Memory B cell (primary cell): Measurements from ENCODE around the gene ABCG5.
A peak's percentile ranks its signal among the peaks of the same experiment; 100 is the strongest.

Experiments
- ATAC-seq: fragments of 150-1000 bp; cut with Tn5 transposase; 2 replicates; pipeline ENCODE4 v1.10.0; 2021; ENCODE audit warnings: low read depth, mild to moderate bottlenecking, moderate library complexity
- DNase-seq, 2 donors: peaks; one replicate each; pipeline ENCODE4 v3.0.0; 2022; ENCODE audit warnings: low spot score in 2 of 2
- H3K27ac Mint-ChIP-seq: one replicate; pipeline ENCODE4 v1.8.0; 2022; ENCODE audit warnings: mild to moderate bottlenecking, moderate library complexity, mixed read lengths
- H3K27me3 Mint-ChIP-seq: one replicate; pipeline ENCODE4 v1.8.0; 2022; ENCODE audit warnings: mixed read lengths
- H3K36me3 Mint-ChIP-seq: one replicate; pipeline ENCODE4 v1.8.0; 2022; ENCODE audit warnings: mild to moderate bottlenecking, mixed read lengths
- H3K4me1 Mint-ChIP-seq: one replicate; pipeline ENCODE4 v1.8.0; 2022; ENCODE audit warnings: mixed read lengths
- H3K4me3 Mint-ChIP-seq: one replicate; pipeline ENCODE4 v1.8.0; 2022; ENCODE audit warnings: mild to moderate bottlenecking, moderate library complexity, mixed read lengths
- H3K9me3 Mint-ChIP-seq: one replicate; pipeline ENCODE4 v1.8.0; 2022; ENCODE audit warnings: mixed read lengths

ABCG5 gene

DNA sequence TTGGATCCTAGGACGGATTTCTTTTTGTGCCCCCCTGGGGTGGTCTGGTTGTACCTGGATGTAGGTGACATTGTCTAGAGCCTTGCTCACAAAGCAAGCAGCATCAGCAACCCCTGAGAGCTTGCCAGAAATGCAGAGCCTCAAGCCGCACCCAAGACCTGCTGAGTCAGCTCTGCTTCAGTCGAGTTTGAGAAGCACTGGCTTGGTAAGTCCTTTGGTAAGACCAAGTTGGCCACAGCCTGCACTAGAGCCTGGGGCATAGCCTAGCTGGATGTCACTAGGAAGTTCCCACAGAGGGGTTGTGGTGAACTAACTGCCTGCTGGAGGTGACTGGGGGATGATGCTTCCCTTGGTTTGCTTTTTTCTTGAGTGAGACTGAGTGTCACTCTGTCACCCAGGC is 6.2 kb downstream of the ABCG5 start:
- no peak overlapping the region for H3K4me3 Mint-ChIP-seq
- H3K27ac Mint-ChIP-seq: no peak overlapping the region
- DNase-seq: no peak
- H3K9me3 Mint-ChIP-seq: no peaks in the 10 kb centered on the region
- peaks cover 15% of the 10 kb centered on the region for H3K27me3 Mint-ChIP-seq
- no peak for ATAC-seq
- H3K36me3 Mint-ChIP-seq: no peaks in the 10 kb centered on the region
- peaks cover 3% of the 10 kb centered on the region for H3K4me1 Mint-ChIP-seq

DNA sequence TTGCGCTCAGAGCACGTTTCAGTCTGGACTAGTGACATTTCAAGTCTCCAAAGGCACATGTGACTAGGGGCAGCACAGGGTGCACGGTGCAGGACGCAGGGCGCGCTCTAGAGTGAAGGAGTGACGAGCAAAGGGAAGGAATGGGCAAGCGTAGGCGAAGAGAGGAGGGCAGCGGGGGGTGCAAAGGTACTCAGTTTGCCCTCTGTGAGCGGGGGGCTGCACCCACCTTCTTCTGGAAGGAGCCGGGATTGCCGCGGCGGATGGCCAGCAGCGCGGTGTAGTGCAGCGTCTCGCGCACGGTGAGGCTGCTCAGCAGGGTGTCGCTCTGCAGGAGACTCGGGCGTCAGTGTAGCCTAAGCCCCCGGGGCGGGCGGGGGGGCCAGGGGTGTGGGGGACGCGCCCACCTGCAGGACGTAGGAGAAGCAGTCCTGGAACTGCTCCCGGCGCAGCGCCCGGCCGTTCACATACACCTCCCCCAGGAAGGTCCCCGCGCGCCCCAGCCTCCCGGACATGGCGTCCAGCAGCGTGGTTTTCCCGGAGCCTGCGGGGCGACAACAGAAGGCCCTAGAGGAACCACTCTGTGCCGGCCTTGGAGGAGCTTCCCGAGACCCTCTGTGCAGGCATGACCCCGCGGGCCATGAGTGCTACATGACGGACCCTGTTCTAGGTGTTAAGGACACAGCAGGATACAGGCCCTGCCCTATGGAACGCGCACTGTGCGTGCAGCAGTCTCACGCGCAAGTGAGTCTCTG is 6.9 kb downstream of the ABCG5 start:
- peaks cover 15% of the 10 kb centered on the region for H3K27me3 Mint-ChIP-seq
- no peaks in the 10 kb centered on the region for H3K9me3 Mint-ChIP-seq
- no peak overlapping the region for H3K4me3 Mint-ChIP-seq
- no peaks in the 10 kb centered on the region for H3K36me3 Mint-ChIP-seq
- peaks cover 3% of the 10 kb centered on the region for H3K4me1 Mint-ChIP-seq
- DNase-seq (no peak), ATAC-seq (no peak)
- H3K27ac Mint-ChIP-seq: no peak overlapping the region

DNA sequence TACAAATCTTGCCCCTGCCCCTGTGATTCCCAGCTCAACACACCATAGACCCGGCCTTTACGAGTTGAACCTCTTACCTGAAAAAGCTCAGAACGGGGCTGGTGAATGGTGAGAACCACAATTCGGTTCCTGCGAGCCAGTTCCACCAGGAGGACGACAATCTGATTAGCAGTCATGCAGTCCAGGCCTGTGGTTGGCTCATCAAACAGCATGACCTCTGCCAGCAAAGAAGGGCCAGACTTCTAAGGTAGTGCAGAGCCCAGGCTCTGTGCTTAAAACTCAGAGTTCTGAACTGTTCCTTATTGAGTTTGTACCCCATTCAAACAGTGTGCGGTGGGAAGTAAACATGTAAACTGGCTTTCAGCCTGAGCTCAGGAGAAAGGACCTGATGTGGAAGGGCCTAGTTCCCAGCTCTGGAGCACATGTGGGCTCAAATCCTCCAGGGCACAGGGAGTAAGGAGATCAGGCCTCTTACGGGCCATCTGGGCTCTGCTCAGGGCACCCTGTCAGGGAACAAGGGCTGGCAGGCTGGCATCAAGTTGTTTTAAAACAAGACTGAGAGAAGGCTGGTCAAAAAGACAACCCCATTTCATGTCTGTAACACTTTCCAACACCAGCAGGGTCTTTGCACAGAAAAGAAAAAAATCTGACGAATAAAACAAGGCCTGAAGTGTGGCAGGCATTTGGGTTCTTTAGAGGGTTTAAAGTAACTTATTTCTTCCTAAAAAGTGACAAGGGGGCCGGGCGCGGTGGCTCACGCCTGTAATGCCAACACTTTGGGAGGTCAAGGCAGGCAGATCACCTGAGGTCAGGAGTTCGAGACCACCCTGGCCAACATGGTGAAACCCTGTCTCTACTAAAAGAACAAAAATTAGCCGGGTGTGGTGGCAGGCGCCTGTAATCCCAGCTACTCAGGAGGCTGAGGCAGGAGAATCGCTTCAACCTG is 12.1 kb downstream of the ABCG5 start:
- DNase-seq (no peak), ATAC-seq (no peak)
- Mint-ChIP-seq H3K27ac (no peak overlapping the region), H3K27me3 (peaks cover 25% of the 10 kb centered on the region), H3K4me3 (no peak overlapping the region), H3K9me3 (no peaks in the 10 kb centered on the region), H3K36me3 (no peaks in the 10 kb centered on the region), H3K4me1 (peaks cover 3% of the 10 kb centered on the region)

DNA sequence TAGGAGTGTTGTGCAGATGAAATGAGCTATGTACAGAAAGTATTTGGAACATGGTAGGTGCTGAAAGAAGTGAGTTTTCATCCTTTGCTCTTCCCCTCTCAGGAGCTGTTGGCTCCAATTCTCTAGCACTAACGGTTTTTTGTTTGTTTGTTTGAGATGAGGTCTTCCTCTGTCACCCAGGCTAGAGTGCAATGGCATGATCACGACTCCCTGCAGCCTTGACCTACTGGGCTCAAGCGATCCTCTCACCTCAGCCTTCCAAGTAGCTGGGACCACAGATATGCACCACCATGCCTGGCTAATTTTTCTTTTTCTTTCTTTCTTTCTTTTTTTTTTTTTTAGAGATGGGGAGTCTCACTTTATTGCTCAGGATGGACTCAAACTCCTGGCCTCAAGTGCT is 12.8 kb downstream of the ABCG5 start:
- Mint-ChIP-seq H3K4me1 (no peaks in the 10 kb centered on the region), H3K27me3 (peaks cover 26% of the 10 kb centered on the region), H3K4me3 (no peak overlapping the region), H3K27ac (no peak overlapping the region), H3K36me3 (no peaks in the 10 kb centered on the region), H3K9me3 (no peaks in the 10 kb centered on the region)
- ATAC-seq (no peak), DNase-seq (no peak)

DNA sequence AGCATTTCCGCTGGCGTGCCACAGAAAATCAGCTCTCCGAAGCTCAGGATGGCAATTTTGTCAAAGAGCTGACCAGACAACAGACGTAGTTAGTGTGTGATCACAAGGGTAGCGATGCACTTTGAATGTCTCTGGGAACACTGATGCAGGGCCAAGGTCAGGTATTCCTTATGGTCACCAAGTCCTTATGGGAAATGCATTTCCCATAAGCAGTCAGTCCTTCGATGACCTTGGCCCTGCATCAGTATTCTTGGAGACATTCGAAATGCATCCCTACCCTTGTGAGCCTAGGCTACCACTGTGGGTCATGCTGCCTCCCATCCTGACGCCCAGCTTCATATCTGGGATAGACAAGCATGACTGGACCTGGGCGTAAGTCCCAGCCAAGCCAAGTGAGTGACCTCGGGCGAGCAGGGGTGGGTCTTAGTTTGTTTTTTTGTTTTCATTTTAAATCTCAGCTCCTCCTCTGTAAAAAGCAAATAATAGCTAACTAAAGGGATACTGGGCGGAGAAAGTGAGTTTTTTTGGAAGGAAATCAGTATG is 13.6 kb downstream of the ABCG5 start:
- ATAC-seq: no peak
- H3K9me3 Mint-ChIP-seq: no peaks in the 10 kb centered on the region
- no peaks in the 10 kb centered on the region for H3K36me3 Mint-ChIP-seq
- H3K27ac Mint-ChIP-seq: no peak overlapping the region
- no peaks in the 10 kb centered on the region for H3K4me1 Mint-ChIP-seq
- no peak overlapping the region for H3K4me3 Mint-ChIP-seq
- no peak for DNase-seq
- H3K27me3 Mint-ChIP-seq: peaks cover 23% of the 10 kb centered on the region

DNA sequence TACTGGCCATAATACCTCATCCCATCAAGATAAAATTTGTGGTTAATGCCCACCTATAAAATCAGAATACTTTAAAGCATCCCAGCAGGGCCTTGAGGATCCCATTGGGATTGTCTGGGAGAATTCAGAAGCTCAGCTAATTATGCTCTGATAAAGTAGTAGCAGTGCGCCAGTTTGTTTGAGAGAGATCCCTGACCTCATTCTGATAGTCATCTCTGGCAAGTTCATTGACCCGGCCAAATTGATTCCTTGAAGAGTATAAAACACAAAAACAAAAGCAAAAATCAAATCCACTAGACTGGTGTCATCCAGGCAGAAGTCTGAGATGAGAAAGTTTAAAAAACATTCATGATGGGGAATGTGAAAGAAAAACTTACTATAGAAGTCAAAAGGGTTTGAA is 14.1 kb downstream of the ABCG5 start:
- no peak overlapping the region for H3K4me3 Mint-ChIP-seq
- H3K4me1 Mint-ChIP-seq: no peaks in the 10 kb centered on the region
- H3K27me3 Mint-ChIP-seq: peaks cover 21% of the 10 kb centered on the region
- H3K36me3 Mint-ChIP-seq: no peaks in the 10 kb centered on the region
- H3K9me3 Mint-ChIP-seq: no peaks in the 10 kb centered on the region
- no peak for DNase-seq
- no peak for ATAC-seq
- H3K27ac Mint-ChIP-seq: no peak overlapping the region

DNA sequence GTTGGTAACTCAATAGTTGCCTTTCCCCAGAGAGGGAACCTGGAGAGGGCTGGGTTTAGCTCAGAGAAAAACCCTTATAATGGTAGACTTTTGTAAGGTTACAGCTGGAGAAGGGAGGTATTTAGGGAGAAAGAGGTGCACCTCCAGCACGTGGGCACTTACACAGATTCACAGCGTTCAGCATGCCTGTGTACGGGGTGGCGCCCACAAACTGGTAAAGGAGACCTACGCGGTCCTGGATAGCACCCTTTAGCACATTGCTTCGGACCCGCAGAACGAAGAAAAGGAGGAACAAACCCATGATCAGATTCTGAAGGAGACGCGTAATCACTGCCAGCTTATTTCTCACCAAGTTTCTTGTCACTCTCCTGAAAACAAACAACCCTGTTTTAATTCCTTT is 14.9 kb downstream of the ABCG5 start:
- Mint-ChIP-seq H3K9me3 (no peaks in the 10 kb centered on the region), H3K4me3 (no peak overlapping the region), H3K4me1 (no peaks in the 10 kb centered on the region), H3K27me3 (peaks cover 18% of the 10 kb centered on the region), H3K36me3 (no peaks in the 10 kb centered on the region), H3K27ac (no peak overlapping the region)
- ATAC-seq (no peak), DNase-seq (no peak)

DNA sequence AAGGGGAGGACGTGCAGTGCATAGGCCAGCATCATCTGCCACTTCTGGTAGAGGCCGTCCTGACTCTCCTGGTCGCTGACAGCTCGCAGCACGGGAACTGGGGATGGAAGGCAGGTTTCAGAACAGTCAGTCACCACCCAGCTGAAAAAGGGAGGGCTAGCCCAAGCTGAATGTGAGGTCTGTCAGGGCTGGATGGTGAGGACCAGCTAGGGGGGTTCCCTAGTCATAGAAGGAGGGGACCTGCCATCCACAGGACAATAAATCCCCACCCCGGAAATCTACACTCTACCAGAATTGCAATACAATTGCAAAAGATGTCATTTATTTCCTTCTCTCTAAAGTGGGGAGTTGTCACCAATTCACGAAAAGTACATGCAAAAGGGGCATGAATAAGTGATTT is 15.8 kb downstream of the ABCG5 start:
- no peaks in the 10 kb centered on the region for H3K9me3 Mint-ChIP-seq
- H3K27ac Mint-ChIP-seq: no peak overlapping the region
- no peaks in the 10 kb centered on the region for H3K36me3 Mint-ChIP-seq
- DNase-seq (no peak), ATAC-seq (no peak)
- H3K4me1 Mint-ChIP-seq: no peaks in the 10 kb centered on the region
- no peak overlapping the region for H3K4me3 Mint-ChIP-seq
- H3K27me3 Mint-ChIP-seq: peaks cover 16% of the 10 kb centered on the region

DNA sequence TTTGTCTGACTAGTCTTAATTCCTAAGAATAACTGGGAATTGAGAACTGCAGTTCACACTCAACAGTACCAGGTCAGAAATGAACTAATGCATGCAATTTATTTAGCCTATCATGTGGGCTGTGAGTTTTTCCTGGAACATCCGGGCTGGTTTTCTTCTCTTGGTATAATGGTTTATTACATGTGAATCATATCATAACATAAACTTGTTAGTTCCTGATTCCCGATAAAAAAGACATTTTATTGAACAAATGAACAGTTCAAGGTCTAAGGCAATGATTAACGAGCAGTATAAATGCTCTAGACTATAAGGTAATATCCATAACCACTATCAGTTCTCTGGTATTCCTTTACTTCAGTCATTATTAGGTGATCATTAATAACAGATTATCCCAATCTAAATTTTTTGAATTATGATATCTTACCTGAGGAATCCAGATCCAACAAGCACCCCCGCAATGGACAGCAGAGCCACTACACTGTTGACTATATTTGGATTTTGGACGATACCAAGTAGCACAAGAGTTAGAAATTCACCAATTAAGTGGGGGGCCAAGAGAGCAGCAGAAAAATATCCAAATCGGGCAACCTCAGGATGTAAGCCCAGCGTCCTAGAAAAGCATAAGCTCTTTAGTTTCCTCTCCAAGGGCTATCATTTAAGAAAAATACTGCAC is 19.0 kb downstream of the ABCG5 start:
- DNase-seq (no peak), ATAC-seq (no peak)
- Mint-ChIP-seq H3K9me3 (no peaks in the 10 kb centered on the region), H3K27me3 (peaks cover 13% of the 10 kb centered on the region), H3K4me1 (no peaks in the 10 kb centered on the region), H3K27ac (no peak overlapping the region), H3K4me3 (no peak overlapping the region), H3K36me3 (peaks cover 4% of the 10 kb centered on the region)

DNA sequence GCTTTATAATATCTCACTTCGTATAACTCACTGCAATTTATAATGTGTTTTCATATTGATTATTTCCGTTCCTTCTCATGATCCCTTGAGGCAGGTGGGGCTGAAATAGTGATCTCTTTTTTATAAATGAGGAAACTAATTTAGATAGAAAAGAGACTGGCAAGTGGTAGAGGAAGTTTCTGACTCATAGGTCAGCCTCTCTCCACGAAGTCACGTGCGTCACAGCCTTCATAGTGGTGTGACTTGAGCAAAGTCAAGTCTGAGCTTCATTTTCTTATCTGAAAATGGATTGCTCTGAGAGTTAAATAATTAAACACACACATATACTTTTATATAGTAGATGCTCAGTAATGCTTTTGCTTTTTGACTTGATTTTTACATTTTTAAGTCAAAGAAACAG is 19.9 kb downstream of the ABCG5 start:
- ATAC-seq (peak; percentile 78), DNase-seq (no peak)
- no peak overlapping the region for H3K27ac Mint-ChIP-seq
- H3K27me3 Mint-ChIP-seq: peaks cover 12% of the 10 kb centered on the region
- no peaks in the 10 kb centered on the region for H3K4me1 Mint-ChIP-seq
- no peak overlapping the region for H3K4me3 Mint-ChIP-seq
- no peaks in the 10 kb centered on the region for H3K9me3 Mint-ChIP-seq
- peaks cover 4% of the 10 kb centered on the region for H3K36me3 Mint-ChIP-seq

DNA sequence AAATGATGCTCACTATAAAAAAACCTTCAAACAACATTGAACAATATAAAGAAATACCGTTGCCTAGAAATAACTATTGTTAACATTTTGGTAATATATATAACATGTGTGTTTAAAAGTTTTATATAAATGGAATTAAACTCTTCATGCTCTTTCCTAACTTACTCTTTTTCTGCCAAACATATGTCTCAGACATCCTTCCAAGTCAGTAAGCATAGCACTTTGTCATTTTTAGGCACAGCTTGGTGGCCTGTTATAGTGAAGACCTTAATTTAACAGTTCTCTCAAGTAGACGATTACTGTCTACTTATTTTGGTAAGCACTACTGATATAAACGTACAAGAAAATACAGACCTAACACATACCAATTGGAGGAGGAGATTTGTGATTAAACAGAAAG is 23.9 kb downstream of the ABCG5 start:
- no peaks in the 10 kb centered on the region for H3K4me1 Mint-ChIP-seq
- ATAC-seq: no peak
- H3K27ac Mint-ChIP-seq: no peak overlapping the region
- no peak for DNase-seq
- H3K9me3 Mint-ChIP-seq: no peaks in the 10 kb centered on the region
- peaks cover 4% of the 10 kb centered on the region for H3K36me3 Mint-ChIP-seq
- no peaks in the 10 kb centered on the region for H3K27me3 Mint-ChIP-seq
- H3K4me3 Mint-ChIP-seq: no peak overlapping the region

DNA sequence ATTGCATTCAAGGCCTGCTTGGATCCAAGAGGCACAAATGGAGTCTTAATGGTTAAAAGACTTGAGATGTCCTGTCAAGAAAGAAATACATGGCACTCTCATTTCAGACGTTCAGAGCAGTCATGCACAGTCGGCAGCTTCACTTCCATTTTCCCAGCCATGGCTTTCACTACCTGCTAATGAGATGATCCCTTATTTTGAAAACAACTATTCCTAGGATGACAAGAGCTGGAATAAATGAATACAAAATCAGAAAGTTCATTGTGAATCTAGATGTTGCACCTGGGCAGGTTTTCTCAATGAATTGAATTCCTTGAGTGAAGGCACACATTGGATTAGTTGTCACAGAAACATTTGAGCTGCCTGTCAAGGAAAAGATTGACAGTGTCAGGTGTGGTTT is 25.7 kb downstream of the ABCG5 start:
- no peak for ATAC-seq
- H3K27ac Mint-ChIP-seq: no peak overlapping the region
- no peak for DNase-seq
- peaks cover 4% of the 10 kb centered on the region for H3K36me3 Mint-ChIP-seq
- H3K4me1 Mint-ChIP-seq: no peaks in the 10 kb centered on the region
- no peaks in the 10 kb centered on the region for H3K27me3 Mint-ChIP-seq
- no peaks in the 10 kb centered on the region for H3K9me3 Mint-ChIP-seq
- no peak overlapping the region for H3K4me3 Mint-ChIP-seq

DNA sequence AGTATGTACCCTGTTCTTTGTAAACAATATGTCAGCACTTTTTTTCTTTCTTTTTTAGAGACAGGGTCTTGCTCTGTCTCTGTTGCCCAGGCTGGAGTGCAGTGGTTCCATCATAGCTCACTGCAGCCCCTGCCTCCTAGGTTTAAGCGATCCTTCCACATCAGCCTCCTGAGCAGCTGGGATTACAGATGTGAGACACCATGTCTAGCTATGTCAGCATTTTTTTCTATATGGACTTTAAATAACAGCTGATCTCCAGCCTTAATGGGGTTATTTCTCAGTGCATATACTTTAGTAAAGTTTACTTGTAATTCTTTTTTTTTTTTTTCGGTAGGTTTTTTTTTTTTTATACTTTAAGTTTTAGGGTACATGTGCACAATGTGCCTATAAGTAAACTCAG is 26.6 kb downstream of the ABCG5 start:
- ATAC-seq: no peak
- no peaks in the 10 kb centered on the region for H3K4me1 Mint-ChIP-seq
- H3K9me3 Mint-ChIP-seq: no peaks in the 10 kb centered on the region
- H3K27ac Mint-ChIP-seq: no peak overlapping the region
- no peaks in the 10 kb centered on the region for H3K27me3 Mint-ChIP-seq
- no peak overlapping the region for H3K4me3 Mint-ChIP-seq
- peaks cover 4% of the 10 kb centered on the region for H3K36me3 Mint-ChIP-seq
- no peak for DNase-seq

DNA sequence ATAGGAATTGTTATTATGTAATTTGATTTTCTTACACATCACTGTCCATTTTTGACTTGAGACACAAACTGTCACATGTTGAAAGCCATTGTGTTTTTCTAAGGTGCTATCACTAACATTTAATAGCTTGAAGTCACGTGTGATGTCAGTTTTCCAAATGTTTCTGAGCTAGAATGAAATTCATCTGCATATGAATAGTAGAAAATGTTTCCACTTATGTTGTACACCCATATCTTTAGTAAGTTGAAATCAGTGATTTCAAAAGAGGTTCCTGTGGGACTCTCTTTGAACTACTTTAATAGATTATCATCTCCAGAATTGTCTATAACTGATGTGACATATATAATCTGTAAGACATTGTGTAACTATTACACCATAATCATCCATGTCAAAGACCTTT is 27.8 kb downstream of the ABCG5 start:
- DNase-seq: no peak
- Mint-ChIP-seq H3K4me3 (no peak overlapping the region), H3K4me1 (no peaks in the 10 kb centered on the region), H3K36me3 (peaks cover 4% of the 10 kb centered on the region), H3K27ac (no peak overlapping the region), H3K27me3 (no peaks in the 10 kb centered on the region), H3K9me3 (no peaks in the 10 kb centered on the region)
- no peak for ATAC-seq
